GM21717 (cell line): ENCODE data around the gene DRD3.

ENCODE experiments used
- ATAC-seq: cut with Tn5 transposase; IDR thresholded peaks from one replicate; pipeline ENCODE4 v1.9.1; 2021; ENCODE audit warnings: mild to moderate bottlenecking, moderate library complexity; ENCODE audit not compliant: unreplicated experiment

Gene DRD3

DNA sequence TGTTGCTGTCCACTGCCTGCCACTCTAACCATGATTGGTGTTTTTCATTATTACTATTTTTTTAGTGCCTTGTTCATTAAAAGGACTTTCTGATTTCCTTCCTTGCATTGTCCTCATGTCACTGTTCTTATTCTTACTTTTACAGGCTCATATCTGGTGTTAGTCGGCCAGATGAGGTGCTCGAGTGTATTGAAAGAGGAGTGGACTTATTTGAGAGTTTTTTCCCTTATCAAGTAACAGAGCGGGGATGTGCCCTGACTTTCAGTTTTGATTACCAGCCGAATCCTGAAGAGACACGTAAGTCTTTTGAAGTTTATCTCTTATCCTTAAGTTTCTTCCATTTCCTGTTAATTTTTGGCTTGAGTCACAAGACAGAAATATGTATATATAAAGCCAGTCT, 99.1 kb downstream of the DRD3 start:
- ATAC-seq: no peak

DNA sequence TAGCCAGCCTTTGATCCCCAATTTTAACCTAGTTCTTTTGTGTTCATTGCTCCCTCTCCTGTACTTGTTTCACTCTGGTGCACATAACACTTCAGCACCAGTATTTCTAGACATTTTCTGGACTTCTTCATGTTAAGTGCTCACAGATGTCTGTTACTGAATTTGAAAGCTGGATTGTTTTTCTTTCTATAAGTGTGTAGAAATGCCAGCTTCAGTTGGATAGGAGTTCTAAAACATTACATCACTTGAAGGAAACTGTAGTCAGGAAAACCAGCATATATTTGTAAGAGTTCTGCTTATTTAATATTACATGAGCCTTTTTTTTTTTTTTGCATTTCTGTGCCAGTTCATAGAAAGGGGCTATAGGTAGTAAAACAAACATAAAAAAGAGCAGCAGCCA, 100.7 kb downstream of the DRD3 start:
- ATAC-seq: no peak
